ENCODE measurements around the gene CCNK.

The CCNK gene

DNA sequence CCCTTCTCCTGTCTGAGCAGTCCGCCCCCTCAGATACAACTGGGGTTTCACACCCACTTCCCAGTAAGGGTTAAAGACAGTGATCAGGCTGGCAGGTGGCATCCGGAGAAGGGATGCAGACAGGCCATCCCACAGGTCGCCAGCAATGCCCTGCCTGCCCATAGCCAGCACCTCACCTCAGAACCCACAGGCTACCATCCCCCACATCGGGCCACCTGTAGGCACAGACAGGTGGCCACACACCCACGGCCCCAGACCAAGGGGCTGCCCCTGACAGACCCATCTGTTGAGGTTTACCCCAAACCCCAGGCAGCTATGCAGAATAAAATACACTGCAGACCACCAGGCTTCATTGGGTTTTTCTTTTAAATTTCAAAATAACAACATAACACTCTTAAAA, 57.5 kb downstream of the CCNK start:
- Histone ChIP-seq H3K27ac (ENCODE audit: low read depth, low read length, severe bottlenecking) (no peak overlapping the region), H3K36me3 (ENCODE audit: control insufficient read depth, insufficient read depth, low read length) (no peaks in the 10 kb centered on the region), H3K4me1 (ENCODE audit: control insufficient read depth, insufficient read depth, low read length, poor library complexity, severe bottlenecking) (peaks cover 64% of the 10 kb centered on the region), H3K9me3 (ENCODE audit: control insufficient read depth, low read length) (no peaks in the 10 kb centered on the region), H3K4me3 (ENCODE audit: extremely low read depth, insufficient read depth, low read length, poor library complexity, severe bottlenecking) (no peak overlapping the region)
- 75 to 83% methylated on average over 5 of the region's 5 CpGs for WGBS, 2 experiments (ENCODE audit: insufficient coverage in 2 of 2)

- no peak overlapping the region for H3K27ac ChIP-seq (ENCODE audit: low read depth, low read length, severe bottlenecking)
- H3K4me1 ChIP-seq (ENCODE audit: control insufficient read depth, insufficient read depth, low read length, poor library complexity, severe bottlenecking), result peaks cover 61% of the 10 kb centered on the region
- no peak overlapping the region for H3K4me3 ChIP-seq (ENCODE audit: extremely low read depth, insufficient read depth, low read length, poor library complexity, severe bottlenecking)
- WGBS, 2 experiments (ENCODE audit: insufficient coverage in 2 of 2), result 91 to 96% methylated on average over 6 to 9 of the region's 9 CpGs
- no peaks in the 10 kb centered on the region for H3K9me3 ChIP-seq (ENCODE audit: control insufficient read depth, low read length)
- H3K36me3 ChIP-seq (ENCODE audit: control insufficient read depth, insufficient read depth, low read length), result no peaks in the 10 kb centered on the region
These were observed 58.3 kb downstream of the CCNK start for GRCh38 chr14:99539491-99539890.

- Histone ChIP-seq H3K9me3 (ENCODE audit: control insufficient read depth, low read length) (no peaks in the 10 kb centered on the region), H3K4me1 (ENCODE audit: control insufficient read depth, insufficient read depth, low read length, poor library complexity, severe bottlenecking) (peaks cover 53% of the 10 kb centered on the region), H3K36me3 (ENCODE audit: control insufficient read depth, insufficient read depth, low read length) (no peaks in the 10 kb centered on the region), H3K4me3 (ENCODE audit: extremely low read depth, insufficient read depth, low read length, poor library complexity, severe bottlenecking) (no peak overlapping the region), H3K27ac (ENCODE audit: low read depth, low read length, severe bottlenecking) (peak overlapping the region; percentile 36)
- 78 to 83% methylated on average over 10 to 11 of the region's 15 CpGs for WGBS, 2 experiments (ENCODE audit: insufficient coverage in 2 of 2)
These were observed 59.2 kb downstream of the CCNK start for GRCh38 chr14:99540196-99541032.

DNA sequence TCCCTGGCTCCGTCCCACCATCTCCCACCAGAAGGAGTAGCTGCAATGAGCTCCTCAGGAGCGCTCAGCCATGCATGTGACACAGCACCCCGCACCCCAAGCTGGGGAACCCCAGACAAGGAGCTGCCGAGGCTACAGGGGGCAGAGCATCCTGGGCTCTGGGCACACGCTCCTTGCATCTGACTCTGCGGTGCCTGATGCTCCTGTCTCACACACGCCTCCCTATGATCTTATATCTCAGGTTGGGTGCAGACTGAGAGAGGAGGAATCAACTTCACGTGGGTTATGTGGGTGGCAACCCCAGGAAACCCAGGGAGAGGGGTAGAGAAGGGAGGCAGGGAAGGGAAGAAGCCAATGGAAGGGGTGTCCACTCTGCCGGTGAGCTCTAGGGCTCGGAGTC, 60.0 kb downstream of the CCNK start:
- 88 to 95% methylated on average over 7 to 8 of the region's 10 CpGs for WGBS, 2 experiments (ENCODE audit: insufficient coverage in 2 of 2)
- H3K4me1 ChIP-seq (ENCODE audit: control insufficient read depth, insufficient read depth, low read length, poor library complexity, severe bottlenecking), result peaks cover 55% of the 10 kb centered on the region

DNA sequence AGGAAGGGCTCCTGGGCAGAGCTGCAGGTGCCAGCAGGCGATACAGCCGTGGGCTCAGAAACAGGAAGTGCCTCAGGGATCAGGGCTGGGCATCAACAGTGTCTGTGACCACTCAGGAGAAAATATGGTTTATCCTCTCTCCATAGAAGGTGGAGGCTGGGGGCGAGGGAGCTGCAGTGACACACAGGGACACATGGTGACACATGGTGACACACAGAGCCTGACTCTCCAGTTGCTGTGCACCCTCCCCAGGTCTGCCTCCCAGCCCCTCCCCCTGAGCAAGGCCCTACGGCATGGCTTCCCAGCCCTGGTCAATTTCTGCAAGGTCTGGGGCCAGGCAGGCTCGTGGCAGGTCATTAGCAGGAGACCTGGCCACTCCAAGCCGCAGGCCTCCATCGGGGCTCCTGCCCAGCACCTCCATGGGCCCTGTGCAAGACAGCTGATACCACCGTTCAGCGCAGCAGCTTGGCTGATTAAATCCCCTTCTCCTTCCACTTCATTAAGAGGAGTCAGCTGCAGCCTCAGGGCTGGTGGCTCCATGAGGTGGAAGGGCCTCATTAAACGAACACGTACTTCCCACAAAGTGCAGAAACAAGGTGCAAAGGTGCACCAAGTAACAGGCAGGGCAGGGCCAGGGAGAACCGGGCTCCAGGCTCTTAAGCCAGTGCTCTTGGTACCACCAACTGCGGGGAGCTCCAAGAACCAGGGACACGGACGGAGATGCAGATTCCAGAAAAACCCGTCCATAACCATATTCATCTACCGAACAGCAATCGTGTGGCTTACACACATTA, 60.7 kb downstream of the CCNK start:
- Histone ChIP-seq H3K4me1 (ENCODE audit: control insufficient read depth, insufficient read depth, low read length, poor library complexity, severe bottlenecking) (peaks cover 51% of the 10 kb centered on the region), H3K9me3 (ENCODE audit: control insufficient read depth, low read length) (no peaks in the 10 kb centered on the region), H3K36me3 (ENCODE audit: control insufficient read depth, insufficient read depth, low read length) (no peaks in the 10 kb centered on the region), H3K4me3 (ENCODE audit: extremely low read depth, insufficient read depth, low read length, poor library complexity, severe bottlenecking) (no peak overlapping the region), H3K27ac (ENCODE audit: low read depth, low read length, severe bottlenecking) (no peak overlapping the region)
- 91 to 95% methylated on average over 15 to 17 of the region's 18 CpGs for WGBS, 2 experiments (ENCODE audit: insufficient coverage in 2 of 2)

More for the DNA sequence above, 60.0 kb downstream of the CCNK start:
- H3K9me3 ChIP-seq (ENCODE audit: control insufficient read depth, low read length), result no peaks in the 10 kb centered on the region
- no peaks in the 10 kb centered on the region for H3K36me3 ChIP-seq (ENCODE audit: control insufficient read depth, insufficient read depth, low read length)
- no peak overlapping the region for H3K27ac ChIP-seq (ENCODE audit: low read depth, low read length, severe bottlenecking)
- H3K4me3 ChIP-seq (ENCODE audit: extremely low read depth, insufficient read depth, low read length, poor library complexity, severe bottlenecking), result no peak overlapping the region

DNA sequence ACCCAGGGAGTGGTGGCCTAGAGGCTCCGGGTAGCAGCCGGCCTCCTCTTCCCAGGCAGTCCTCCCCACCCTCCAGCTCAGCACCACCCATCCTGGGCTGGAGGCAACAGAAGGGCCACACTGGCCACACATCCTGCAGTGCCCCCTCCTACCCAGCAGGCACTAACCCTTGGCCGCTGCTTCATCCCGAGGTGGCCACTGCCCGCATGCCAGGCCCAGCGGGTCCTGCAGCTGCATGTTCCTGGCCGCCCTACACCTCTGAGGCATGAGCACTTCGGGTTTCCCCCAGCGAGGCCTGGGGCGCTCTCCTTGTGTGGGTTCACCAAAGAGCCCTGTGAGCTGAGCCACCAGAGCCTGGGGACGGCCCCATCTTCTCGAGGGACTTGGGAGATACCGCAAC, 61.4 kb downstream of the CCNK start:
- Histone ChIP-seq H3K36me3 (ENCODE audit: control insufficient read depth, insufficient read depth, low read length) (no peaks in the 10 kb centered on the region), H3K4me1 (ENCODE audit: control insufficient read depth, insufficient read depth, low read length, poor library complexity, severe bottlenecking) (peaks cover 46% of the 10 kb centered on the region), H3K9me3 (ENCODE audit: control insufficient read depth, low read length) (no peaks in the 10 kb centered on the region), H3K27ac (ENCODE audit: low read depth, low read length, severe bottlenecking) (no peak overlapping the region), H3K4me3 (ENCODE audit: extremely low read depth, insufficient read depth, low read length, poor library complexity, severe bottlenecking) (no peak overlapping the region)
- WGBS, 2 experiments (ENCODE audit: insufficient coverage in 2 of 2), result 94% methylated on average over 10 to 11 of the region's 13 CpGs

DNA sequence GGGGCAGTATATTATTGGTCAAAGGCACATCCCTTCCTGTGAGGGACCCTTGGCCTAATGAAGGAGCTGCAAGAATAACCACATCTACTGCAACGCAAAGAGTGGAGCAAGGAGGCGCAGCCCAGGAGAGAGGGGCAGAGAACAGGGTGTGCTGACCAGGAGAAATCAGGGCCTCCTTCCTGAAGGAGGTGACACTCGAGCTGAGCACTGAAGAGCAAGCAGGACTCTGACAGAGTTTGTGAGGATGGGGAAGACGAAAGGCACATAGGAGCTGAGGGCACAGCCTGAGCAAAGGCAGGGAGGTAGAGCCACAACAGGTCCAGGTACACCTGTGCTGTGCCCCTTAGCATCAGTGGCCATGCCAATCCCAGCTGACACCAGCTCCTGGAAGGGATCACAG, 62.2 kb downstream of the CCNK start:
- peaks cover 38% of the 10 kb centered on the region for H3K4me1 ChIP-seq (ENCODE audit: control insufficient read depth, insufficient read depth, low read length, poor library complexity, severe bottlenecking)
- no peak overlapping the region for H3K4me3 ChIP-seq (ENCODE audit: extremely low read depth, insufficient read depth, low read length, poor library complexity, severe bottlenecking)
- no peaks in the 10 kb centered on the region for H3K36me3 ChIP-seq (ENCODE audit: control insufficient read depth, insufficient read depth, low read length)
- no peak overlapping the region for H3K27ac ChIP-seq (ENCODE audit: low read depth, low read length, severe bottlenecking)
- 77 to 88% methylated on average over 3 to 4 of the region's 4 CpGs for WGBS, 2 experiments (ENCODE audit: insufficient coverage in 2 of 2)
- no peaks in the 10 kb centered on the region for H3K9me3 ChIP-seq (ENCODE audit: control insufficient read depth, low read length)

DNA sequence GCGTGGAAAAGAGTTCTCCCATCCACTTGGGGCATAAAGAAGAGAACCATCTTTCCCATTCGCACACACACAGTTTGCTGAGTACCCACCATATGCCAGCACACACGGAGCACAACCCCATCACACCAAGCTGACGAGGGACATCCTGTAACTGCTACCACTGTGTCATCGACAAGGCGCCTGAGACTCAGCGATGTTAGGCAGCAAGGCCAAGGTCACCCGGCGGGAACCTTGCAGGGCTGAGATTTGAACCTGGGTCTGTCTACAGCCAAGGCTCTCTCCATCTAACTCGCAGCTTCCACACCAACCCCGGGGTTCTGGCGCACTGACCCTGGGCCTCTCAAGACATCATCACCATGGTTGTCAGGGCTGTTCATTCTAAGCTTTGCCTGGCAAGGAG, 62.8 kb downstream of the CCNK start:
- Histone ChIP-seq H3K27ac (ENCODE audit: low read depth, low read length, severe bottlenecking) (no peak overlapping the region), H3K4me1 (ENCODE audit: control insufficient read depth, insufficient read depth, low read length, poor library complexity, severe bottlenecking) (peaks cover 35% of the 10 kb centered on the region), H3K4me3 (ENCODE audit: extremely low read depth, insufficient read depth, low read length, poor library complexity, severe bottlenecking) (no peak overlapping the region), H3K9me3 (ENCODE audit: control insufficient read depth, low read length) (no peaks in the 10 kb centered on the region), H3K36me3 (ENCODE audit: control insufficient read depth, insufficient read depth, low read length) (no peaks in the 10 kb centered on the region)
- whole genome bisulfite sequencing, 2 experiments (ENCODE audit: insufficient coverage in 2 of 2), result 96 to 97% methylated on average over 11 to 12 of the region's 12 CpGs

- H3K27ac ChIP-seq (ENCODE audit: low read depth, low read length, severe bottlenecking), result no peak overlapping the region
- H3K9me3 ChIP-seq (ENCODE audit: control insufficient read depth, low read length), result no peaks in the 10 kb centered on the region
- H3K4me3 ChIP-seq (ENCODE audit: extremely low read depth, insufficient read depth, low read length, poor library complexity, severe bottlenecking), result no peak overlapping the region
- H3K4me1 ChIP-seq (ENCODE audit: control insufficient read depth, insufficient read depth, low read length, poor library complexity, severe bottlenecking), result peaks cover 31% of the 10 kb centered on the region
- 81 to 83% methylated on average over 9 to 10 of the region's 11 CpGs for WGBS, 2 experiments (ENCODE audit: insufficient coverage in 2 of 2)
- no peaks in the 10 kb centered on the region for H3K36me3 ChIP-seq (ENCODE audit: control insufficient read depth, insufficient read depth, low read length)
These were observed 63.8 kb downstream of the CCNK start for GRCh38 chr14:99544991-99545390.

DNA sequence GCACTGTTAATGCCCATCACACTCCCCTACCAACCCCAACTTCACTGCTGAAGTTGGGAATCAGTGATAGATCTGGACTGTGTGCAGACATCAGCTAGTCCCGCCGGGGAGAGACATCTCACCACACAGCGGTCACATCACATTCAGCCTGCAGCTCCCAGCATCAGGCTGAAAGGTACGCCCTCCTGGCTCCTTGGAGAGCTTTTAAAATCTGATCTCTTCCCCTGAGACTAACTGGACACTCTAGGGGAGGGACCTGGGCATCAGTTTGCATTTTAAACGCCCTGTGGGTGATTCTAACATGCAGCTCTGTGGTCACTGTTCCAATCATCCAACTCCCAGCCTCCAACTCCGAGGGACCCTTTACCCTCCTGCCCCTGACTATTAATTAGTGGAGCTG, 64.4 kb downstream of the CCNK start:
- no peak overlapping the region for H3K4me3 ChIP-seq (ENCODE audit: extremely low read depth, insufficient read depth, low read length, poor library complexity, severe bottlenecking)
- no peak overlapping the region for H3K27ac ChIP-seq (ENCODE audit: low read depth, low read length, severe bottlenecking)
- H3K9me3 ChIP-seq (ENCODE audit: control insufficient read depth, low read length), result no peaks in the 10 kb centered on the region
- no peaks in the 10 kb centered on the region for H3K36me3 ChIP-seq (ENCODE audit: control insufficient read depth, insufficient read depth, low read length)
- 72 to 92% methylated on average over 3 to 4 of the region's 6 CpGs for WGBS, 2 experiments (ENCODE audit: insufficient coverage in 2 of 2)
- H3K4me1 ChIP-seq (ENCODE audit: control insufficient read depth, insufficient read depth, low read length, poor library complexity, severe bottlenecking), result peaks cover 25% of the 10 kb centered on the region

Measured in mesodermal cell (in vitro differentiated cells).